HEK293 (cell line): ENCODE data around the gene GARIN5B.
A peak's percentile ranks its signal among the peaks of the same experiment; 100 is the strongest.

Source experiments
- EGR2 ChIP-seq: fragments of 450-650 bp; formaldehyde crosslinking; IDR thresholded peaks from 2 replicates; pipeline ENCODE4 v1.5.1; 2016; ENCODE audit warnings: low read depth, missing biosample characterization, missing genetic modification characterization
- GLI4 ChIP-seq: fragments of 450-650 bp; formaldehyde crosslinking; IDR thresholded peaks from 2 replicates; pipeline ENCODE4 v1.5.1; 2016; ENCODE audit warnings: missing biosample characterization, missing genetic modification characterization
- GLIS2 ChIP-seq: fragments of 450-650 bp; formaldehyde crosslinking; IDR thresholded peaks from 2 replicates; pipeline ENCODE4 v1.5.1; 2016; ENCODE audit warnings: missing biosample characterization, missing genetic modification characterization
- KLF1 ChIP-seq: fragments of 450-650 bp; formaldehyde crosslinking; IDR thresholded peaks from 2 replicates; pipeline ENCODE4 v1.5.1; 2016; ENCODE audit warnings: missing biosample characterization, missing genetic modification characterization
- KLF10 ChIP-seq: fragments of 450-650 bp; IDR thresholded peaks from 2 replicates; pipeline ENCODE4 v1.5.1; 2018; ENCODE audit warnings: missing biosample characterization, mild to moderate bottlenecking, missing genetic modification characterization
- KLF8 ChIP-seq: fragments of 450-650 bp; formaldehyde crosslinking; IDR thresholded peaks from 2 replicates; pipeline ENCODE4 v1.5.1; 2016; ENCODE audit warnings: missing biosample characterization, missing genetic modification characterization
- SP2 ChIP-seq: fragments of 450-650 bp; formaldehyde crosslinking; IDR thresholded peaks from 2 replicates; pipeline ENCODE4 v1.5.1; 2016; ENCODE audit warnings: missing biosample characterization, missing genetic modification characterization
- SP3 ChIP-seq: fragments of 450-650 bp; formaldehyde crosslinking; IDR thresholded peaks from 2 replicates; pipeline ENCODE4 v1.5.1; 2016; ENCODE audit warnings: missing biosample characterization, missing genetic modification characterization
- WT1 ChIP-seq: fragments of 450-650 bp; formaldehyde crosslinking; IDR thresholded peaks from 2 replicates; pipeline ENCODE4 v1.5.1; 2016; ENCODE audit warnings: missing biosample characterization, missing genetic modification characterization
- ZBTB17 ChIP-seq: fragments of 450-650 bp; formaldehyde crosslinking; IDR thresholded peaks from 2 replicates; pipeline ENCODE4 v1.5.1; 2016; ENCODE audit warnings: missing biosample characterization, missing genetic modification characterization
- ZBTB48 ChIP-seq: fragments of 450-650 bp; formaldehyde crosslinking; IDR thresholded peaks from 2 replicates; pipeline ENCODE4 v1.5.1; 2016; ENCODE audit warnings: missing biosample characterization, missing genetic modification characterization
- ZBTB7A ChIP-seq: fragments of 450-650 bp; formaldehyde crosslinking; IDR thresholded peaks from 2 replicates; pipeline ENCODE4 v1.5.1; 2016; ENCODE audit warnings: low read depth, missing biosample characterization, missing genetic modification characterization
- ZEB2 ChIP-seq: fragments of 450-650 bp; formaldehyde crosslinking; IDR thresholded peaks from 2 replicates; pipeline ENCODE4 v1.5.1; 2016; ENCODE audit warnings: missing biosample characterization, missing genetic modification characterization
- ZIC2 ChIP-seq: fragments of 450-650 bp; formaldehyde crosslinking; IDR thresholded peaks from 2 replicates; pipeline ENCODE4 v1.5.1; 2016; ENCODE audit warnings: missing biosample characterization, missing genetic modification characterization
- ZNF10 ChIP-seq: fragments of 450-650 bp; formaldehyde crosslinking; IDR thresholded peaks from 2 replicates; pipeline ENCODE4 v1.5.1; 2017; ENCODE audit warnings: missing biosample characterization, missing genetic modification characterization
- ZNF221 ChIP-seq: fragments of 450-650 bp; formaldehyde crosslinking; IDR thresholded peaks from 2 replicates; pipeline ENCODE4 v1.5.1; 2017; ENCODE audit warnings: missing biosample characterization, missing genetic modification characterization, borderline replicate concordance
- ZNF292 ChIP-seq: fragments of 450-650 bp; formaldehyde crosslinking; IDR thresholded peaks from 2 replicates; pipeline ENCODE4 v1.5.1; 2016; ENCODE audit warnings: low read depth, missing biosample characterization, missing genetic modification characterization, borderline replicate concordance
- ZNF335 ChIP-seq: fragments of 450-650 bp; formaldehyde crosslinking; conservative IDR thresholded peaks from 2 replicates; pipeline ENCODE4 v1.5.1; 2016; ENCODE audit warnings: missing biosample characterization, missing genetic modification characterization
- ZNF341 ChIP-seq: fragments of 450-650 bp; formaldehyde crosslinking; IDR thresholded peaks from 2 replicates; pipeline ENCODE4; 2016; ENCODE audit warnings: low read depth, missing biosample characterization, missing genetic modification characterization
- ZNF560 ChIP-seq: fragments of 450-650 bp; formaldehyde crosslinking; IDR thresholded peaks from 2 replicates; pipeline ENCODE4 v1.5.1; 2017; ENCODE audit warnings: missing biosample characterization, missing genetic modification characterization, borderline replicate concordance
- ZNF561 ChIP-seq: fragments of 450-650 bp; IDR thresholded peaks from 2 replicates; pipeline ENCODE4 v1.5.1; 2018; ENCODE audit warnings: missing biosample characterization, missing genetic modification characterization, borderline replicate concordance
- ZNF600 ChIP-seq: fragments of 450-650 bp; formaldehyde crosslinking; IDR thresholded peaks from 2 replicates; pipeline ENCODE4 v1.5.1; 2016; ENCODE audit warnings: missing biosample characterization, missing genetic modification characterization
- ZNF707 ChIP-seq: fragments of 450-650 bp; formaldehyde crosslinking; IDR thresholded peaks from 2 replicates; pipeline ENCODE4 v1.5.1; 2016; ENCODE audit warnings: missing biosample characterization, missing genetic modification characterization
- ZNF76 ChIP-seq: fragments of 450-650 bp; formaldehyde crosslinking; IDR thresholded peaks from 2 replicates; pipeline ENCODE4; 2016; ENCODE audit warnings: low read depth, missing biosample characterization, missing genetic modification characterization, borderline replicate concordance
- TF ChIP-seq, protein P1 (sequence below): fragments of 450-650 bp; formaldehyde crosslinking; IDR thresholded peaks from 2 replicates; pipeline ENCODE4 v1.5.1; 2016; ENCODE audit warnings: missing biosample characterization, missing genetic modification characterization
- TF ChIP-seq, protein P2 (sequence below): fragments of 450-650 bp; formaldehyde crosslinking; IDR thresholded peaks from 2 replicates; pipeline ENCODE4 v1.5.1; 2017; ENCODE audit warnings: missing biosample characterization, missing genetic modification characterization
- TF ChIP-seq, protein P3 (sequence below): fragments of 450-650 bp; formaldehyde crosslinking; IDR thresholded peaks from 2 replicates; pipeline ENCODE4 v1.5.1; 2016; ENCODE audit warnings: missing biosample characterization, missing genetic modification characterization
- TF ChIP-seq, protein P4 (sequence below): fragments of 450-650 bp; formaldehyde crosslinking; IDR thresholded peaks from 2 replicates; pipeline ENCODE4 v1.5.1; 2016; ENCODE audit warnings: missing biosample characterization, missing genetic modification characterization
- TF ChIP-seq, protein P5 (sequence below): fragments of 450-650 bp; formaldehyde crosslinking; optimal IDR thresholded peaks from 2 replicates; pipeline ENCODE3; 2016; ENCODE audit warnings: missing biosample characterization, mild to moderate bottlenecking, missing genetic modification characterization

The GARIN5B gene

DNA sequence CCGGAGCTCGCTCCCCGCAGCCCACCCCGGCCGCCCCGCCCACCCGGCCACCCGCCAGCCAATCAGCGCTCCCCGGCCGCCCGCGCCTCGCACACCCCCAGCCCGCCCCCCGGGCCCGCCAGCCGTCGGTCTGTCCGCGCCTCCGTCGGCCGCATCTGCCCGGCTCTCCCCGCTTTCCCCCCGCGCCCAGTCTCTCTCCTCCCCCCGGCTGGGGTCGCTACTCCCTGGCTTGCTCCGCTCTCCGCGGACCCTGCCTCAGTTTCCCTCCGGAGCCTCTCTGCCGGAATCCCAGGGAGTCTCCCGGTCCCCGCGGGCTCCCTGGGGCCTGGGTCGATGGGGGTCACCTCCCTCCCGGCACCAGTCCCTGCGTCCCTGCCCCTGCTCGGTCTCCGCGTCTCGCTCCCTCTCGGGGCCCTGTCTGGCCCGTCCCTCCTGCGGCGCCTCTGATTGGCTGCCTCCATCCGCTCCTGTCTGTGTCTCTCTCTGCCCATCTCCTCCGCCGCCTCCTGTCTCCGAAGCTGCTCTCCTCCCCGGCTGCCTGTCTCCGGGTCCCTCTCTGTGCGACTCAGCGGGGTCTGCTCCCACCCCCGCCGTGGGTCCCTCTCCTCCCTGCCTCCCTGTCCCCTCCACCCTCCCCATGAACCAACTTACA lies 6.7 kb upstream of the GARIN5B start (continued):
- TF ChIP-seq ZNF341 (tag by site-specific recombination) (peak; percentile 70), EGR2 (tag by site-specific recombination) (no peak), GLI4 (tag by site-specific recombination) (no peak), ZBTB48 (tag by site-specific recombination) (peak; percentile 86), ZBTB17 (tag by site-specific recombination) (peak; percentile 75), ZIC2 (tag by site-specific recombination) (peak; percentile 86), ZNF560 (no peak), ZNF10 (tag by site-specific recombination) (peak; percentile 32; the same call in 1 of the 2 replicates), WT1 (tag by site-specific recombination) (peak; percentile 36; the same call in 1 of the 2 replicates), SP2 (tag by site-specific recombination) (peak; percentile 80), ZNF221 (no peak), GLIS2 (tag by site-specific recombination) (peak; percentile 73), KLF1 (tag by site-specific recombination) (0 out of 2 replicates have a peak, but pooled peaks have one; percentile 12), ZNF561 (tag by site-specific recombination) (0 out of 2 replicates have a peak, but pooled peaks have one; percentile 34), KLF8 (tag by site-specific recombination) (peak; percentile 61), ZEB2 (tag by site-specific recombination) (peak; percentile 43), ZNF292 (tag by site-specific recombination) (no peak), ZNF76 (tag by site-specific recombination) (peak; percentile 53; the same call in 1 of the 2 replicates), KLF10 (tag by site-specific recombination) (peak; percentile 87), ZBTB7A (peak; percentile 68), ZNF600 (tag by site-specific recombination) (0 out of 2 replicates have a peak, but pooled peaks have one; percentile 26), ZNF707 (tag by site-specific recombination) (no peak), SP3 (tag by site-specific recombination) (peak; percentile 43), ZNF335 (tag by site-specific recombination) (peak; percentile 84)
- TF ChIP-seq, protein P1, sequence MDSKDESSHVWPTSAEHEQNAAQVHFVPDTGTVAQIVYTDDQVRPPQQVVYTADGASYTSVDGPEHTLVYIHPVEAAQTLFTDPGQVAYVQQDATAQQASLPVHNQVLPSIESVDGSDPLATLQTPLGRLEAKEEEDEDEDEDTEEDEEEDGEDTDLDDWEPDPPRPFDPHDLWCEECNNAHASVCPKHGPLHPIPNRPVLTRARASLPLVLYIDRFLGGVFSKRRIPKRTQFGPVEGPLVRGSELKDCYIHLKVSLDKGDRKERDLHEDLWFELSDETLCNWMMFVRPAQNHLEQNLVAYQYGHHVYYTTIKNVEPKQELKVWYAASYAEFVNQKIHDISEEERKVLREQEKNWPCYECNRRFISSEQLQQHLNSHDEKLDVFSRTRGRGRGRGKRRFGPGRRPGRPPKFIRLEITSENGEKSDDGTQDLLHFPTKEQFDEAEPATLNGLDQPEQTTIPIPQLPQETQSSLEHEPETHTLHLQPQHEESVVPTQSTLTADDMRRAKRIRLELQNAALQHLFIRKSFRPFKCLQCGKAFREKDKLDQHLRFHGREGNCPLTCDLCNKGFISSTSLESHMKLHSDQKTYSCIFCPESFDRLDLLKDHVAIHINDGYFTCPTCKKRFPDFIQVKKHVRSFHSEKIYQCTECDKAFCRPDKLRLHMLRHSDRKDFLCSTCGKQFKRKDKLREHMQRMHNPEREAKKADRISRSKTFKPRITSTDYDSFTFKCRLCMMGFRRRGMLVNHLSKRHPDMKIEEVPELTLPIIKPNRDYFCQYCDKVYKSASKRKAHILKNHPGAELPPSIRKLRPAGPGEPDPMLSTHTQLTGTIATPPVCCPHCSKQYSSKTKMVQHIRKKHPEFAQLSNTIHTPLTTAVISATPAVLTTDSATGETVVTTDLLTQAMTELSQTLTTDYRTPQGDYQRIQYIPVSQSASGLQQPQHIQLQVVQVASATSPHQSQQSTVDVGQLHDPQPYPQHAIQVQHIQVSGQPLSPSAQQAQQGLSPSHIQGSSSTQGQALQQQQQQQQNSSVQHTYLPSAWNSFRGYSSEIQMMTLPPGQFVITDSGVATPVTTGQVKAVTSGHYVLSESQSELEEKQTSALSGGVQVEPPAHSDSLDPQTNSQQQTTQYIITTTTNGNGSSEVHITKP: peak; percentile 35
- TF ChIP-seq, protein P2, sequence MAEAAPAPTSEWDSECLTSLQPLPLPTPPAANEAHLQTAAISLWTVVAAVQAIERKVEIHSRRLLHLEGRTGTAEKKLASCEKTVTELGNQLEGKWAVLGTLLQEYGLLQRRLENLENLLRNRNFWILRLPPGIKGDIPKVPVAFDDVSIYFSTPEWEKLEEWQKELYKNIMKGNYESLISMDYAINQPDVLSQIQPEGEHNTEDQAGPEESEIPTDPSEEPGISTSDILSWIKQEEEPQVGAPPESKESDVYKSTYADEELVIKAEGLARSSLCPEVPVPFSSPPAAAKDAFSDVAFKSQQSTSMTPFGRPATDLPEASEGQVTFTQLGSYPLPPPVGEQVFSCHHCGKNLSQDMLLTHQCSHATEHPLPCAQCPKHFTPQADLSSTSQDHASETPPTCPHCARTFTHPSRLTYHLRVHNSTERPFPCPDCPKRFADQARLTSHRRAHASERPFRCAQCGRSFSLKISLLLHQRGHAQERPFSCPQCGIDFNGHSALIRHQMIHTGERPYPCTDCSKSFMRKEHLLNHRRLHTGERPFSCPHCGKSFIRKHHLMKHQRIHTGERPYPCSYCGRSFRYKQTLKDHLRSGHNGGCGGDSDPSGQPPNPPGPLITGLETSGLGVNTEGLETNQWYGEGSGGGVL (tag by site-specific recombination): peak; percentile 83
- TF ChIP-seq, protein P3, sequence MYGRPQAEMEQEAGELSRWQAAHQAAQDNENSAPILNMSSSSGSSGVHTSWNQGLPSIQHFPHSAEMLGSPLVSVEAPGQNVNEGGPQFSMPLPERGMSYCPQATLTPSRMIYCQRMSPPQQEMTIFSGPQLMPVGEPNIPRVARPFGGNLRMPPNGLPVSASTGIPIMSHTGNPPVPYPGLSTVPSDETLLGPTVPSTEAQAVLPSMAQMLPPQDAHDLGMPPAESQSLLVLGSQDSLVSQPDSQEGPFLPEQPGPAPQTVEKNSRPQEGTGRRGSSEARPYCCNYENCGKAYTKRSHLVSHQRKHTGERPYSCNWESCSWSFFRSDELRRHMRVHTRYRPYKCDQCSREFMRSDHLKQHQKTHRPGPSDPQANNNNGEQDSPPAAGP (tag by site-specific recombination): peak; percentile 38; the same call in 1 of the 2 replicates
- TF ChIP-seq, protein P4, sequence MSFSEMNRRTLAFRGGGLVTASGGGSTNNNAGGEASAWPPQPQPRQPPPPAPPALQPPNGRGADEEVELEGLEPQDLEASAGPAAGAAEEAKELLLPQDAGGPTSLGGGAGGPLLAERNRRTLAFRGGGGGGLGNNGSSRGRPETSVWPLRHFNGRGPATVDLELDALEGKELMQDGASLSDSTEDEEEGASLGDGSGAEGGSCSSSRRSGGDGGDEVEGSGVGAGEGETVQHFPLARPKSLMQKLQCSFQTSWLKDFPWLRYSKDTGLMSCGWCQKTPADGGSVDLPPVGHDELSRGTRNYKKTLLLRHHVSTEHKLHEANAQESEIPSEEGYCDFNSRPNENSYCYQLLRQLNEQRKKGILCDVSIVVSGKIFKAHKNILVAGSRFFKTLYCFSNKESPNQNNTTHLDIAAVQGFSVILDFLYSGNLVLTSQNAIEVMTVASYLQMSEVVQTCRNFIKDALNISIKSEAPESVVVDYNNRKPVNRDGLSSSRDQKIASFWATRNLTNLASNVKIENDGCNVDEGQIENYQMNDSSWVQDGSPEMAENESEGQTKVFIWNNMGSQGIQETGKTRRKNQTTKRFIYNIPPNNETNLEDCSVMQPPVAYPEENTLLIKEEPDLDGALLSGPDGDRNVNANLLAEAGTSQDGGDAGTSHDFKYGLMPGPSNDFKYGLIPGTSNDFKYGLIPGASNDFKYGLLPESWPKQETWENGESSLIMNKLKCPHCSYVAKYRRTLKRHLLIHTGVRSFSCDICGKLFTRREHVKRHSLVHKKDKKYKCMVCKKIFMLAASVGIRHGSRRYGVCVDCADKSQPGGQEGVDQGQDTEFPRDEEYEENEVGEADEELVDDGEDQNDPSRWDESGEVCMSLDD (tag by site-specific recombination): peak; percentile 90
- TF ChIP-seq, protein P5, sequence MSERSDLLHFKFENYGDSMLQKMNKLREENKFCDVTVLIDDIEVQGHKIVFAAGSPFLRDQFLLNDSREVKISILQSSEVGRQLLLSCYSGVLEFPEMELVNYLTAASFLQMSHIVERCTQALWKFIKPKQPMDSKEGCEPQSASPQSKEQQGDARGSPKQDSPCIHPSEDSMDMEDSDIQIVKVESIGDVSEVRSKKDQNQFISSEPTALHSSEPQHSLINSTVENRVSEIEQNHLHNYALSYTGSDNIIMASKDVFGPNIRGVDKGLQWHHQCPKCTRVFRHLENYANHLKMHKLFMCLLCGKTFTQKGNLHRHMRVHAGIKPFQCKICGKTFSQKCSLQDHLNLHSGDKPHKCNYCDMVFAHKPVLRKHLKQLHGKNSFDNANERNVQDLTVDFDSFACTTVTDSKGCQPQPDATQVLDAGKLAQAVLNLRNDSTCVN: peak; percentile 70
